OCI-M2 (cell line): ENCODE data around the gene RAC3.

Experiments used
- DNase-seq: peaks from one replicate; lab custom pipeline; 2025; ENCODE audit not compliant: unreplicated experiment; lab: John Stamatoyannopoulos, UW

Gene RAC3

GRCh38 chr17:82065638-82066303 is 34.3 kb downstream of the RAC3 start, which contains the start of gene DUS1L:
Gene DUS1L (minus strand): TSS chr17:82065804. CDS start chr17:82065059, 745 bp downstream.
- no peak for DNase-seq

- no peak for DNase-seq
These were observed 39.1 kb downstream of the RAC3 start for GRCh38 chr17:82070611-82071010.

GRCh38 chr17:82072827-82073226 is 41.3 kb downstream of the RAC3 start:
- DNase-seq: no peak

GRCh38 chr17:82073446-82073845 is 42.0 kb downstream of the RAC3 start:
- DNase-seq: no peak

- DNase-seq: no peak
These were observed 44.7 kb downstream of the RAC3 start for GRCh38 chr17:82076018-82076784.

DNA sequence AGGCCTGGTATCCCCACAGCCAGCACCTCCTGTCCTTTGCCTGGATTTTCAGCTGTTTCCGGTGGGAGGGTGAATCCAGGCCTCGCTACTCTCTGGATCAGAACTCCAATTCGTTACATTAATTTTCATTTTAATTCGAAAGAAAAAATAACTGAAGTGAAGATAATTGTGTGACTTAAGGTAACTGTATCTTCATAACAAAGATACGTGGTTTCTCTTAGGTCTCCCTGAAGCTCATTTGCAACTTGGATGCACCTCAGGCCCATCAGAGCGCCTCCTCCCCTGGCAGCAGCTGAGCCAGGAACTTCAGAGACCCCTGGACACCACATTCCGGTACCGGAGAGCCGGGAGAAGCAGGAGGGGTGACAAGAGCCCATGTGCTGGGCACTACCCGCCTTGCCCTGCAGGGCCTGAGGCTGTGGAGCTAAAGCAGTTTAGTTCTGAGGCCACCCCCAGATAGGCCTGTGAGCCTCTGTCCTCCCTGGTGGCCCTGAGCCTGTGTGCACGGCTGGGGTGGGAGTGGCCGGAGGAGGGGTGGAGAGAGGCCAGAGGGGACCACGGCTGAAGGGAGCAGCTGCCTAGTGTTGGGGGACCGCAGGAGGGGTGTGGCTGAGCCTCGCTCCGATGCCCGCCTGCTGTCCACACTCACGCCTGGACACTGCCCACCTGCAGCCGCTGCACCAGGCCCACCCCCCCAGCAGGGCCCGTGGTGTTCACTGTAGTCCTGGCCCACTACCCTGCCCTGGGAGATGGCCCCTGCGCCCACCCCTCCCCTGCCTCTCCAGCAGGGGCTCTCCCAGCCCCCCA is 45.5 kb downstream of the RAC3 start:
- DNase-seq: no peak

- DNase-seq: no peak
These were observed 46.3 kb downstream of the RAC3 start for GRCh38 chr17:82077617-82078358.

DNA sequence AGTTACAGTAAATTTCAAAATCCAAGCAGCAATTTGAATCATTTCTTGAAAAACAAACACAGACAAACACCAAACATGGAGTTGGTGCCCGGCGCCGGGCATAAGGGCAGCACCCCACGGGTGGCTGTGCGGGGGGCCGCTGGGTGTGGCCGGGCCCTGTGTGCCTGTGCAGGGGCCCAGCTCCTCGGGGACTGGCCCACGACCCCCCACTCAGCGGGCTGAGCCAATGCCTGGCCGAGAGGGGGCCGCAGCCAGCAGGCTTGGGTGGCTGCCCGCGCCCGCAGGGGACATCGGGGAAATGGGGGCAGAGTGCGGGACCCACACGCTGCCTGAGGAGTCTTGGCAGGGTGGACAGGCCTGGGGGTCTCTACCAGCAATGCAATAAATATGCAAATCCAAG is 47.0 kb downstream of the RAC3 start:
- no peak for DNase-seq

GRCh38 chr17:82079001-82079677 is 47.7 kb downstream of the RAC3 start:
- no peak for DNase-seq

- no peak for DNase-seq
These were observed 48.7 kb downstream of the RAC3 start for GRCh38 chr17:82080048-82080788.

DNA sequence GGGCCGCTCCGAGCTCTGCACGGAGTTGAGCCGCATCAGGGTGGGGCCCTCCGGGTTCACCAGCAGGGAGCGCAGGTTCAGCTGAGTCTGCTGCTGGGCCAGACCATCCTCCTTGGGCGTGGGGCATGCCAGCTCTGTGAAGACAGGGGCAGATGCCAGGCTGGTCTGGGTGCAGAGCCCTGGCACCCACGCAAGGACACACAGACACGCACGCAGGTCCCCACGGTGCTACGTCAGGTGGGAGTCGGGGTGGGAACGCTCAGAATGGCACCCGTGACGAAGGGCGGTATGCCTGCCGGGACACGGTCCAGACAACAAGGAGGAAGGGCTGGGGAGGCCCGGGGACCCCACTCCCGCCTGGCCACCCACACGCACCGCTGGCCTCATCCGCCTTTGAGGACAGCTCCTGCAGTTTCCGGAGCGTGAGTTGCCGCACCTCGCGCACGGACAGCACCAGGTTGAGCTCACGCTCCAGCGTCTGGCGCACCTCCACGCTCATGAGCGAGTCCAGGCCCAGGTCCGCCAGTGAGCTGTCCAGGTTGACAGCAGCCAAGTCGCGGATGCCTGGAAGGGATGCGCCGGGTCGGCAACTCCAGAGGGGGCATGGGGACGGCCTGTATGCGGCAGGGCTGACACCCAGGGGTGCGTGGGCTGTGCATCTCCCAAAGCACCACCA is 49.4 kb downstream of the RAC3 start:
- no peak for DNase-seq

GRCh38 chr17:82081546-82081945 is 50.1 kb downstream of the RAC3 start:
- no peak for DNase-seq

DNA sequence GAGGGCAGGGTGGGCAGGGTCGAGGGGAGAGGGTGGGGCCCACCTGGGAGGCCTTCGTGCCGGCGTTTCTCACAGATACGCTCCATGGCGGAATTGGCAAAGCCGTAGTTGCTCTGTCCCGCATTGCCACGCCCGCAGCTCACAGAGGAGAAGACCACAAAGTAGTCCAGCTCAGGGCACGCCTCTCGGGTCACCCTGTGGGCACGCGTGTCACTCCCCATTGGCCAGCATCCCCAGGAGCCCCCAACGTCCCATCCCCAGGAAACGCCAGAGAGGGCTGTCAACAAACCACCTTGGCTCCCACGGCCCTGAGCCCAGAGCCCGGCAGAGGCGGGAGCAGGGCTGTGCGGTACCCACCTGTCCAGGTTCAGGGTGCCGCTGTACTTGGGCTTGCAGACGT is 50.5 kb downstream of the RAC3 start:
- DNase-seq: no peak

GRCh38 chr17:82082456-82082855 is 51.0 kb downstream of the RAC3 start:
- no peak for DNase-seq

DNA sequence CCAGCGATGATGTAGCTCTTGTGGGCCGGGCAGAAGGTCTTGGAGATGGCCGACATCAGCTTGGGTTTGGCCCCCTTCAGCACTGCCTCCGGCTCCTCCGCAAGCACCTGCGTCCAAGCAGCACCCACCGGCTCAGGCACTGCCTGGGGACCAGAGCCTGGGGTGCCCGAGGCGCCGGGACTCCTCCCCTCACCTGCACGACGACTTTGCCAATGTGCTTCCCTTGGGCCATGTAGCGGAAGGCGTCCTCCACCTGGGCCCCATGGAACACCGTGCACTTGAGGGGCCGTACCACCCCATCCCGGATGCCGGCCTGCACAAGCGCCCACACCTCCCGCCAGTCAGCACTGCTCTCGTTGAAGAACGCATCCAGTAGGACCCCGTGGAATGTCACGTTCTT is 51.5 kb downstream of the RAC3 start:
- DNase-seq: no peak
